Left ventricle myocardium inferior (tissue), 1 donor: Measurements from ENCODE around the gene CNNM3. TPM values are rescaled to one million over a fixed set of nuclear protein-coding genes. Genes with fewer than 3 reads are reported as not detected.

Source experiments
- DNase-seq: peaks from one replicate; pipeline ENCODE4 v3.0.0-alpha.2; 2020
- H3K27ac ChIP-seq: fragments of 200-600 bp; replicated peaks from 2 replicates; pipeline ENCODE4 v1.8.0; 2021
- H3K27me3 ChIP-seq: fragments of 200-600 bp; 2 replicates; pipeline ENCODE4 v1.8.0; 2021; ENCODE audit warnings: low read depth
- H3K36me3 ChIP-seq: fragments of 200-600 bp; 2 replicates; pipeline ENCODE4 v1.8.0; 2021
- H3K4me1 ChIP-seq: fragments of 200-600 bp; 2 replicates; pipeline ENCODE4 v1.8.0; 2021
- H3K4me3 ChIP-seq: fragments of 200-600 bp; 2 replicates; pipeline ENCODE4 v1.8.0; 2021; ENCODE audit warnings: mild to moderate bottlenecking, moderate library complexity
- H3K9me3 ChIP-seq: fragments of 200-600 bp; replicated peaks from 2 replicates; pipeline ENCODE4 v1.8.0; 2021
- CTCF ChIP-seq: fragments of 200-600 bp; IDR thresholded peaks from 2 replicates; pipeline ENCODE4 v1.8.0; 2021; ENCODE audit warnings: antibody characterized with exemption, mild to moderate bottlenecking, borderline replicate concordance
- intact Hi-C: fragments of 100-400 bp; cut with micrococcal nuclease; formaldehyde crosslinking; loops from one replicate; pipeline ENCODE4 v1.11.0; 2022
- total RNA-seq: library from RNA; stranded (reverse); fragmentation: NEBNext Ultra II Directional; extraction: Animal tissue kit (Norgen Biotek cat#: 25700); gene quantifications from one replicate; pipeline ENCODE4 v1.2.1, GENCODE V29; 2021
- donor health status: DM: no; HTN: yes; CAD: no; lungs with severe emphysema.

The CNNM3 gene
- total RNA-seq, 1 donor from 2014 or later = 11.1 TPM

- Histone ChIP-seq H3K4me1 (peaks cover 76% of the 10 kb centered on the region), H3K9me3 (no peaks in the 10 kb centered on the region), H3K27me3 (no peaks in the 10 kb centered on the region), H3K27ac (no peak overlapping the region), H3K36me3 (peaks cover 10% of the 10 kb centered on the region), H3K4me3 (peak overlapping the region; percentile 90)
- no peak for DNase-seq
- intact Hi-C loops = no loop called here
- TF ChIP-seq CTCF = no peak
These were observed 1.8 kb downstream of the CNNM3 start for GRCh38 chr2:96817882-96818281.

GRCh38 chr2:96819128-96819875, 3.2 kb downstream of the CNNM3 start:
- no peaks in the 10 kb centered on the region for H3K9me3 ChIP-seq
- TF ChIP-seq CTCF = no peak
- peaks cover 18% of the 10 kb centered on the region for H3K36me3 ChIP-seq
- intact Hi-C loops = no loop called here
- peak; percentile 51 for DNase-seq
- no peaks in the 10 kb centered on the region for H3K27me3 ChIP-seq
- peak overlapping the region; percentile 90 for H3K4me3 ChIP-seq
- H3K4me1 ChIP-seq = peaks cover 80% of the 10 kb centered on the region
- H3K27ac ChIP-seq = peak overlapping the region; percentile 60

DNA sequence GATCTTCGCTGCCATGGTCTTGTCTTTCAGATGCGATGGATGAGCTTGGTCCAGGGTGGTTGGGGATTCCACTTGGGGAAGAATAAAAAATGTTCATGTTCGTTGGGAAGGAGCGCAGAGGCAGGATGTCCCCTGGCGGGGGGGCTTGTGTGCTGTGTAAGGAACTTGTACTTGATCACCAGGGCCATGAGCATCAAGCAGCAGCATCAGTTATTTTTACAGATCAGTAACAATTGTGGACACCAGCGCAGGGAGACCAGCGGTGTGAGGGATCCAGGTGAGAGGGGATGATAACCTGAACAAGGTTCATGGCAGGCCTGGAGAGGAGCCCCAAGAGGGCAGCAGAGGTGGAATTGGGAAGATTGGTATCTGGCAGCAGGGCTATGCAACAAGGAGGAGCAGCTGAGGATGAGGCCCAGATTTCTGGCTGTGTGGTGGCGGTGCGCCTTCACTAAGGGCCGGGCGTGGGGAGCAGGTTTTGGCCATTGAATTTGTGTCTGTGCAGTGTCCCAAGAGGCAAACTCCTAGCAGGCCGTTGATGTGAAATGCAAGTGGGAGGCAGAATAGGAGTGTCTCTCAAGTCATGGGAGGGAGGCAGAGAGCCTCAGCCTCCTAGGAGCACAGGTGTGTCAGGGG, 3.9 kb downstream of the CNNM3 start:
- Histone ChIP-seq H3K36me3 (peaks cover 24% of the 10 kb centered on the region), H3K4me3 (peak overlapping the region; percentile 90), H3K4me1 (peaks cover 84% of the 10 kb centered on the region), H3K27me3 (no peaks in the 10 kb centered on the region), H3K9me3 (no peaks in the 10 kb centered on the region), H3K27ac (peak overlapping the region; percentile 60)
- no peak for TF ChIP-seq CTCF
- no peak for DNase-seq
- intact Hi-C loops = no loop called here

GRCh38 chr2:96821113-96821675, 5.1 kb downstream of the CNNM3 start:
- H3K9me3 ChIP-seq = no peaks in the 10 kb centered on the region
- no peak overlapping the region for H3K27ac ChIP-seq
- TF ChIP-seq CTCF = no peak
- intact Hi-C loops = no loop called here
- no peak for DNase-seq
- H3K4me3 ChIP-seq = no peak overlapping the region
- H3K36me3 ChIP-seq = peaks cover 36% of the 10 kb centered on the region
- peaks cover 78% of the 10 kb centered on the region for H3K4me1 ChIP-seq
- H3K27me3 ChIP-seq = no peaks in the 10 kb centered on the region

DNA sequence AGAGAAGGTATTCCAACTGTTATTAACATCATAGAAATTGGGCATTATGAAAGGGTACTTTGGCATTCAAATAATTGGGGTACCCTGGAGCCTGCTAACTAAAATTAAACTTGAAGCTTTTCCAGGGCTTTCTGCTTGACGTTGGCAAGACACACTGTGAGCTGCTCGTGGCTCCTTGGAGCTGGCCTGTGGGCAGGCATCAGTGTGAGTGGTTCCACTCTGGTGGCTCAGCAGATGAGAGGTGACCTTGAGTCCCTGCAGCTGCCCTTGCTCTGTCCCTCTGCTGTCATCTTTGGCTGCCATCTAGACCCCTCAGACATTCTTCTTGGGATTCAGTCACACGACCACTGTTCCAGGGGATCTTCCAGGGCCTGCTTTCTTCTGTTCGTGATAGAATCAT, 6.7 kb downstream of the CNNM3 start:
- Histone ChIP-seq H3K27me3 (no peaks in the 10 kb centered on the region), H3K27ac (peak overlapping the region; percentile 34), H3K4me3 (no peak overlapping the region), H3K4me1 (peaks cover 69% of the 10 kb centered on the region), H3K36me3 (peaks cover 52% of the 10 kb centered on the region), H3K9me3 (no peaks in the 10 kb centered on the region)
- intact Hi-C loops = no loop called here
- no peak for DNase-seq
- no peak for TF ChIP-seq CTCF
